GM18907 (cell line): ENCODE measurements around the gene ELMO3.

ENCODE experiments used
- ATAC-seq: cut with Tn5 transposase; IDR thresholded peaks from one replicate; pipeline ENCODE4 v1.9.1; 2021; ENCODE audit warnings: mild to moderate bottlenecking, moderate library complexity; ENCODE audit not compliant: unreplicated experiment

Gene ELMO3

DNA sequence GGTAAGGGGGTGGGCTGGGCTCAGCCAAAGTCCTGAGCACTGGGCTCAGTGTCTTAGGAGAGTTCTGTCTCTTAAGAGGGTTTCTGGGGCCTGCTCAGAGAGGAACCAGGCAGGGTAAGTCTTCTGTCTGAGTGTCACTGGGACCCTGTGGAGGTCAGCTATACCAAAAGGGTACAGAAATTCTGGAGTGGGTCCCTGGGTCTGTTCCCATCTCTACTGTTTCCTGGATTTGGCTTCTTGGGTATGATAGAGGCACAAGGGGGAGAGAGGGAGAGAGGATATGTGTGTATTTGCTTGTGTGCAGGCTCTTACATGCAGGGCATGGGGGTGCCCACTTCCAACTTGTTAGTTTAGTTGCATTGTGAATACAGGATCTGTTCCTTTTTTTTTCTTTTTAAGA lies 5.4 kb upstream of the ELMO3 start:
- ATAC-seq, result no peak

DNA sequence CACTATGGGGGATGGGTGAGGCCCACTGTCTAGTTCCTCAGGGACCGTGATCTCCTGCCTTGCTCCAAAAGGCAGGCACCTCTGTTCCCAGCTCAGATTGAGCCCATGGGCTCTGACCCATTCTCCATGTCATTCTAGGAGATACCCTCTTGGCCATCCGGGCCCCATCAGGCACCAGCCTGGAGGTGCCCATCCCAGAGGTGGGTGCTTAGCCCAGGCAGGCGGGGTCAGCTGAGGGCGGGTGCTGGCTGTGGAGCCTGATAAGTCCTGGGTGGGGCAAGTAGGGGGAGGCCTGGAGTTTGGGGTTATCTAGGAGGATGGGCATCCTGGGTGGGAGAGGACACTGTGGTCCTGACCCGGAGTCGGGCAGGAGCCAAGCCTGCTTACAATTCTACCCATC lies 4.7 kb upstream of the ELMO3 start:
- no peak for ATAC-seq

DNA sequence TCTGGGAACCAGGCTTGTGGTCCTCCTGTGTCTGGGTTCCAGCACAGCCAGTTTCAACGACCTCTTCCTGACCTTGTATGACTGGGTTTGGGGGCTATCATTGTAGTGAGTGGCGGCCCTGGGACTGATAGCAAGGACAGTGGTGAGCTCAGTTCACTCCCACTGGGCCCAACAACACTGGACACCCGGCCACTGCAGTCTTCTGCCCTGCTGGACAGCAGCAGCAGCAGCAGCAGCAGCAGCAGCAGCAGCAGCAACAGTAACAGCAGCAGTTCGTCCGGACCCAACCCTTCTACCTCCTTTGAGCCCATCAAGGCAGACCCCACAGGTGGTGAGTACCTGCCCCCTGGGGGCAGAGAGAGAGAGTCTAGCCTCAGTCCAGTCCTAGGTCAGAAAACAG lies 3.3 kb upstream of the ELMO3 start:
- ATAC-seq, result no peak

DNA sequence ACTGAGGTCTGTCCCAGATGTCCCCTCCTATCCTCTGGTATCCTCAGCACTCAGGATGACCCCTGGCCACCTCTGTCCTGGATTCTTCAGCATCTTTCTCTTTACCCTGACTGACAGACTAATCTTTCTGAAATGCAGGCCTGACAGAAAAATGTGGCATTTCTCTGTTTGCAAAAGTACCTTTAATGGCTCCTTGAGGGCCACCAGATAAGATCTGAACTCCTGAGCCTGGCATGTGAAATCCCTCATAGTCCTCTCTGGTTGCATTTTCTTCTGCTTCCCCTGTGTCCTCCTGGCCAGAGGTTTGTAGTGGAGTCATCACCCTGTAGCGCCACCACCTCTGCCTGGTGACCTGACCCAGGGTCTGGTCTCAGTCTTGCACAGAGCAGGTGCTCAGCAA lies 2.0 kb upstream of the ELMO3 start:
- ATAC-seq, result no peak

DNA sequence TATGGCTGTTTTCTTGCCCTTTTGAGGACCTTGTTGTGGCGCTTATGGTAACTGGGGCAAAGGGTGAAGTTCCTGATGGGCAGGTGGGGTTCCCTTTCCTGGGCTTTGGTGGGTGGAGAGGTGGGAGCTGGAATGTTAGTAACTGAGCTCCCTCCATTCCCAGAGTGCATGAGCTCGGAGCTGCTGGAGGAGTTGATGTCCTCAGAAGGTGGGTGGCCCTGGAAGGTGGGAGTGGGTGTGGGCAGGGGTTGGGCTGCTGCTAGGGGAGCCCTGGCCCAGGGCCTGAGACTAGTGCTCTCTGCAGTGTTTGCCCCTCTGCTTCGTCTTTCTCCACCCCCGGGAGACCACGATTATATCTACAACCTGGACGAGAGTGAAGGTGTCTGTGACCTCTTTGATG lies 1.2 kb upstream of the ELMO3 start:
- ATAC-seq, result no peak

DNA sequence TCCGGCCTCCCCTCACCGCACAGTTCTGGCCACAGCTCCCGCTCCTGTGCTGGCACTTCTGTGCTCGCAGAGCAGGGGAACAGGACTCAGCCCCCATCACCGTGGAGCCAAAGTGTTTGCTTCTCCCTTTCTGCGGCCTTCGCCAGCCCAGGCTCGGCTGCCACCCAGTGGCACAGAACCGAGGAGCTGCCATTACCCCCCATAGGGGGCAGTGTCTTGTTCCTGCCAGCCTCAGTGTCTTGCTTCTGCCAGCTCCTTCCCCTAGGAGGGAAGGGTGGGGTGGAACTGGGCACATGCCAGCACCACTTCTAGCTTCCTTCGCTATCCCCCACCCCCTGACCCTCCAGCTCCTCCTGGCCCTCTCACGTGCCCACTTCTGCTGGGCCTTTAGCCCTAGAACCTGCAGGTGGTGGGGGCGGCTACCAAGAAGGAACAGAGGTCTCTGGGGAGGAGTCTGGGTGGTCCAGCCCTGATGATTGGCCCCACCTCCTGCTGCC lies 645 bp upstream of the ELMO3 start:
- no peak for ATAC-seq

DNA sequence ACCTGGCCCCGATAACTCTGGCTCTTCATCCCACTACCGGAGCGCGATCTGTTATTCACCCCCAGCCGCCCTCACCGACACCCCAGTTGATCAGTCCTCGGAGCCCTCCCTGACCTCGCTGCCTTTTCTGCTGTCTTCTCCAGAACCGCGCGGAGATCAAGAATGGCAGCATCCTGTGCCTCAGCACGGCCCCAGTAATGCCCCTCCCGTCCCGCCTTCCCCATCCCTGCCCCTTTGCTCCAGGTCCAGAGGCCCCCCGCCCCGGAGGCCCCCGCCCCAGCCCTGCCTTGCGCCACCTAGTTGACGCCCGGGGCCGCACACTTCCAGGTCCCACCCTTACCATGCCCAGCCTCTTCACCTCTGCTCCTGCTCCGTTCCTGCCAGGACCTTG lies 872 bp downstream of the ELMO3 start:
- no peak for ATAC-seq

DNA sequence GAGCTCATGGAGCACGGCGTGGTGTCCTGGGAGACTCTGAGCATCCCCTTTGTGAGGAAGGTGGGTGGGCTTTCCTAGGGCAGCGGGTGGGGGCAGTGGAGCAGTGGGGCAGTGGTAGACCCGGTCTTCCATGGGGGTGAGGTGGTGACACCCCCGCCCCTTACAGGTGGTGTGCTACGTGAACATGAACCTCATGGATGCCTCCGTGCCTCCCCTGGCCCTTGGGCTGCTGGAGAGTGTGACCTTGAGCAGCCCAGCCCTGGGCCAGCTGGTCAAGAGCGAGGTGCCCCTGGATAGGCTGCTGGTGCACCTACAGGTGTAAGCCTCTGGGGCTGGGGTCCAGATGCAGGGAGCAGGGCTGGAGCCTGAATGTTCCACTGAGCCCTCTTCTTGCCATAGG lies 1.6 kb downstream of the ELMO3 start:
- ATAC-seq, result no peak

DNA sequence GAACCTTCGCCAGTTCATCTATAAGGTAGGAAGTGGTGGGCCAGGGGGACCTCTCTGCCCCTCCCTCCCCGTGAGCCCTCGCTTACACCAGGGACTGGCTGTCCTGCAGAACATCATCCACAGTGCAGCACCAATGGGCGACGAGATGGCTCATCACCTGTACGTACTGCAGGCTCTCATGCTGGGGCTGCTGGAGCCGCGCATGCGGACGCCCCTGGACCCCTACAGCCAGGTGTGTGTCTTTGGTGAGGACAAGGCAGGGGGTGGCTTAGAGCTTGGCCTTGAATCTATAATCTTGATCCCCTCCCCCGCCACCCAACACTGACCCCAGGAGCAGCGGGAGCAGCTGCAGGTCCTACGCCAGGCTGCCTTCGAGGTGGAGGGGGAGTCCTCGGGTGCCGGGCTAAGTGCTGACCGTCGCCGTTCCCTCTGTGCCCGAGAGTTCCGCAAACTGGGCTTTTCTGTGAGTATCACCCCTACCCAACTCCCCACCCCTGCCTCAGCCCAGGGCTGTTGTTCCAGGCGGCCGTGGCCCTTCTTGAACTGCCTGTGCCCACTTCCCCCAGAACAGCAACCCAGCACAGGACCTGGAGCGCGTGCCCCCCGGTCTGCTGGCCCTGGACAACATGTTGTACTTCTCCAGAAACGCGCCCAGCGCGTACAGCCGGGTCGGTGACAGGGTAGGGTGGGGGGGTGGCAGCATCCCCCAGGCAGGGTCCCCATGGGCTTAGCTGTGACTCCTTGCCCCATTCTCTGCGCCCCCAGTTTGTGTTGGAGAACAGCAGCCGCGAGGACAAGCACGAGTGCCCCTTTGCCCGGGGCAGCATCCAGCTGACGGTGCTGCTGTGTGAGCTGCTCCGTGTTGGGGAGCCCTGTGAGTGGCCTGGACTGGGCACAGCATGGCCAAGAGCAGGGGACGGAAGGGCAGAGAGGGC lies 2.7 kb downstream of the ELMO3 start:
- ATAC-seq, result no peak

DNA sequence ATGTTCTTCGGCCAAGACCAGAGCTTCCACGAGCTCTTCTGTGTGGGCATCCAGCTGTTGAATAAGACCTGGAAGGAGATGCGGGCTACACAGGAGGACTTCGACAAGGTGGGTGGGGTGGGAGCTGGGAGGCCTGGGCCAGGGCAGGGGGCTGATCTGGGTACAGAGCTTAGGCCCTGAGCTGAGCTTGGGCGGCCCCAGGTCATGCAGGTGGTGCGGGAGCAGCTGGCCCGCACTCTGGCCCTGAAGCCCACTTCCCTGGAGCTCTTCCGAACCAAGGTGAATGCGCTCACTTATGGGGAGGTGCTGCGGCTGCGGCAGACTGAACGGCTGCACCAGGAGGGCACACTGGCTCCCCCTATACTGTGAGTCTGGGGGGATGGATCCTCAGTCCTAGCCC lies 3.5 kb downstream of the ELMO3 start:
- ATAC-seq, result no peak

DNA sequence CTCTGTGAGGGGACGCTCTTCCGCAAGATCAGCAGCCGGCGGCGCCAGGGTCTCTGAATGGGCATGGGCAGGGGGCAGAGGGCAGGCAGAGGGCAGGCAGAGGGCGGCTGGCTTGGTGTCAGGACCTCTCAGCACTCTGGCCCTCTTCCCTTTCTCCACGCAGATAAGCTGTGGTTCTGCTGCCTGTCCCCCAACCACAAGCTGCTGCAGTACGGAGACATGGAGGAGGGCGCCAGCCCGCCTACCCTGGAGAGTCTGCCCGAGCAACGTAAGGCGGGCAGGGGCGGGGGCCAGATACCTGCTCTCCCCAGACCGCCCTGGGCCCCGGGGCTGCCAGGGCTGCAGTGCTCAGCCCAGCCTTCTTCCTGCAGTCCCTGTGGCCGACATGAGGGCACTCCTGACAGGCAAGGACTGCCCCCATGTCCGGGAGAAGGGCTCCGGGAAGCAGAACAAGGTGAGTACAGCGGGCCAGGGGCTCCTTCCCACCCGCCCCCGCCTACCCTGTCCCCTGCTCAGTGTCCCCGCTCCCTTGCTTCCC lies 4.1 kb downstream of the ELMO3 start:
- ATAC-seq, result no peak

DNA sequence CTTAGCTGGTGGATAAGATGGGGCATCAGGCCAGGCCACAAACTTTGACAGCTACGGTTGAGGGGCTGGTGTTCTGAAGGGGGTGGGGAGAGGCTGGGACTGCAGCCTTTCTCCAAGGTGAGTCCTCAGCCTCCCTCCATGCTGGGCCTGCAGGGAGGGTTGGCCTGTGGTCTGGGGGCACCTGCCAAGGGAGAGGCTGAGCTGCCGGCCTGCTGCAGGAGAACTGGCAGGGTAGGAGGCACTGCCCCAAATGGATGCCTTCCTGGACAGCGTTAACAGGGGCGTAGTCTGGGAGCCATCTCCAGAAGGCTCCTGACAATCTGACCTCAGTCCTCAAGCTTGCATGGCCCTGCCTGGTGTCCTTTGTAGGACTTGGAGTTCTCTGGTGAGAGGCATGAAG lies 5.1 kb downstream of the ELMO3 start:
- ATAC-seq, result no peak

DNA sequence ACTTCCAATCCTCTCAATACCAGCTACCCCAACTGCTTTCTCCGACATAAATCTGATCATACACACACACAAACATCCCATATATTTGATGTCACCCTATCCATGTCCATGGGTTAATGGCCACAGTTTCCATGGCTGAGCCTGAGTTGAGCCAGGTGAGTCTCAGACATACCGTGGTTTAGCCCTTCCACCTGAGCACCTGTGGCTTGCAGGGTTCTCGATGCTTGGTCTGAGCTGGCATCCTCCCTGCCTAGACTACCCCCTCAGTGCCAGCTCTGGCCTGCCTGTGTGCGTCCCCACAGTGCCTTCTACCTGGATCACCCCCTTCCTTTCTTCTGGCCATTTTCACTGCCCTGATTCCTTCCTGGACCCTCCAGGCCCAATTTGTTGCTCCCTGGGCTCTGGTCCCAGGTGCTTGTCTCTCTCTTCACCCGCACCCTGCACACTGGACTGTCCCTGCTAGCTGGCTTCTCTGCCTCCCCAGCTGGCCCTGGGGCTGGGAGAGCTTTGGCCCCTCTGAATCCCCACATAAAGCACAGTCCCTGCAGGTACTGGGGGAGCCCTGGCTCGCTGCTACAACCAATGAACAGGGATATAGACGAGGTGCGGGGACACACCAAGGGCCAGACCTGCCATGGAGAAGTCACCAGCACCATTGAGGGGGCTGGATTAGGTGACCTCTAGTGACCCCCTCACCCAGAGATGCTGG lies 7.4 kb downstream of the ELMO3 start:
- no peak for ATAC-seq

DNA sequence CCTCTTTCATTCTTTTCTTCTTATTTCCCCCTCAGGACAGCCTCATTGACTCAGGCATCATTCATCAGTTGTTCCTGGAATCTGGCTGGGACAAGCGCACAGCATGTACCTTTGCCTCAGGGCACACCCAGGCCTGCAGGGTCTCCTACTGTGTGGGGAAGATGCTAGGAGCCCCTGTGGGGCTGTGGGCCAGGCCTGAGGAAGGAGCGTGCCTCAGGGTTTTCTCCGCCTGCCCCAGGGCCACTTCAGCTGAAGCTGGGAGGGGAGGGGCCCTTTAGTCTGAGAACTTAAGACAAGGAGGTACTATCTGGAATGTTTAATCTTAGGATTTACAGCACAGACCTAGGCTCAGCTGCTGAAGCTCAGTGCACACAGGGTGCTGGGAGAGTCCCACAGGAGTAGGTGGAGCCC lies 7.9 kb downstream of the ELMO3 start:
- no peak for ATAC-seq

DNA sequence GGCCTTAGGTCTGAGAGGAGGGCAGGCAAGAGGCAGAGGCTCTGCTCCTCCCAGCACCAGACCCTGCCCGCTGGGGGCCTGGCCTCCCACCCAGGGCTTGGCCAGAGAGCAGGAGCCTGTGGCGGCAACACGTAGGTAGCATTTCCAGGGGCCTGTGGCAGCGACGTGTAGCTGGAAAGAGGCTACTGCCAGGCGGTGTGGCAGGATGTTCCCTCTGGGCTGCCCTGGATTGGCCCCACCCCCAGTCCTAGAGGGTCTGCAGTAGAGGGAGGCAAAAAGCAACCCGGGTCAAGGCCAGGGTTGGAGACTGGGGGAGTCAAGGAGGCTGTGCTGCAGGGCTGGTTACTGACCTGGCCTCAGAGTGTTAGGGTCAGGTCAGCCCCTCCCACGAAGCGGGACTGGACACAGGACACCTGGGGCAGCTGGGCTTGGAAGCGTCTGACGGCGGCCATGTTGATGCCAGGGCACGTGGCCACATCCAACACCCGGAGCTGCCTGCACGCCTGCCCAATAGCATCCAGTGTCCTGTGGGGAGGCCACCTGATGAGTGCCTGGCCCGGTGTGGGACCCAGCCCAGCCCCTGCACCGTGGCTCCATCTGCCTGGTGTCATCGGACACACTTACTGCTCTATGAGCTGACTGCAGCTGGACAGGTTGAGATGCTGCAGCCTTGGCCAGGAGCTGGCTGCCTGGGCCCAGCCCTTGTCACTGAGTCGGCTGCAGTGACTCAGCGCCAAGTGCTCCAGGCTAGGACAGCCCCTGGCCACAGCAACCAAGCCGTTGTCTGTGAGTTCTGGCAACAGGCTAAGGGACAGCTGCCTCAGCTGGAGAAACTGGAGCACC lies 8.5 kb downstream of the ELMO3 start:
- no peak for ATAC-seq

DNA sequence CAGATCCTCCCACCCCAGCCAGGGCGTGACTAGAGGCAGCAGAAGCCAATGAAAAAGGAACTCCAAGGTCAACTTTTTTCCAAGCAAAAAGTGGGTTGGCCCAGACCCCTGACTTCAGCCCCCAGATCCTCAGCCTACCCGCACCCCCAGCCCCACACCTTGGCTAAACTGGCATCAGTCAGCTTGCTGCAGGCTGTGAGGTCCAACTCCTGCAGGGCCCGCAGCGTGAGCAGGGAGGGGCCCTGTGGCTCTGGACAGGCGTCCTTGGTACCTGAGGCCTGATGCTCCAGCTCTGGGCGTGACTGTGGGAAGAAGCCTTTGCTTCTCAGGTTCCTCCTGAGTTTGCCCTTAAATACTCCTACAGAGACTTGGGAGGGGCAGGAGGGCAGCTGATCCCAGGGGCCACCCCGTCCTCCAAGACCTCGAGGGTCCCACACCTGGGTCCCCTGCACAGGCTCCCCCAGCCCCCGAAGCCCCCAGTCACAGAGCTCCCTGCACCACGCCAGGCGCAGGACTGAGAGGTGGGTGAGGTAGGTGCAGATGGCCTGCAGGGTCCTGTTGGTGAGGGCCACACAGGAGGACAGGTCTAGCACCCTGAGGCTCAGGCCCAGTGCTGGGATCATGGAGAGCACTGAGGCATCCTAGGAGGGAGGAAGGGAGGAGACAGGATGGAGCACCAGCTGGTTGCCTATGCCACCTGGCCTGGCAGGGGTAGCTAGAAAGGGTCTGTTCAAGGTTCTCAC lies 9.4 kb downstream of the ELMO3 start:
- ATAC-seq, result no peak

DNA sequence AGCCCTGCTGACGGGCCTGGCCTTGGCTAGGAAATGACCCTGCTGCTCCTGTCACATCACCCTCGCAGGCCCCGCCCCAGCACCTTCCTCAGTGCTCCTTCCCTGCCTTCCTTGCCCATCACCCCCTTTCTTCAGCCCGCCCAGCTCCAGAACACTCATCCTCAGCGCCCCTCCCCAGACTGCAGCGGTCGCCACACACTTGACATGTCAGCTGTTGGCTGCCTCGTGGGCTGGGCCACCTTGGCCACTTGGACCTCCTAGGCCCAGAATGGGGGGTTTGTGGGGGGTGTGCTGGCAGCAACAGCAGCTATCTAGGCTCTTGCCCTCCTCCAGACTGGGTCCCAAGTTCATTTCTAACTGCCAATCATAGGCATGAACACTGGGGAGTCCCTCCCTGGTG lies 10.6 kb downstream of the ELMO3 start:
- no peak for ATAC-seq

DNA sequence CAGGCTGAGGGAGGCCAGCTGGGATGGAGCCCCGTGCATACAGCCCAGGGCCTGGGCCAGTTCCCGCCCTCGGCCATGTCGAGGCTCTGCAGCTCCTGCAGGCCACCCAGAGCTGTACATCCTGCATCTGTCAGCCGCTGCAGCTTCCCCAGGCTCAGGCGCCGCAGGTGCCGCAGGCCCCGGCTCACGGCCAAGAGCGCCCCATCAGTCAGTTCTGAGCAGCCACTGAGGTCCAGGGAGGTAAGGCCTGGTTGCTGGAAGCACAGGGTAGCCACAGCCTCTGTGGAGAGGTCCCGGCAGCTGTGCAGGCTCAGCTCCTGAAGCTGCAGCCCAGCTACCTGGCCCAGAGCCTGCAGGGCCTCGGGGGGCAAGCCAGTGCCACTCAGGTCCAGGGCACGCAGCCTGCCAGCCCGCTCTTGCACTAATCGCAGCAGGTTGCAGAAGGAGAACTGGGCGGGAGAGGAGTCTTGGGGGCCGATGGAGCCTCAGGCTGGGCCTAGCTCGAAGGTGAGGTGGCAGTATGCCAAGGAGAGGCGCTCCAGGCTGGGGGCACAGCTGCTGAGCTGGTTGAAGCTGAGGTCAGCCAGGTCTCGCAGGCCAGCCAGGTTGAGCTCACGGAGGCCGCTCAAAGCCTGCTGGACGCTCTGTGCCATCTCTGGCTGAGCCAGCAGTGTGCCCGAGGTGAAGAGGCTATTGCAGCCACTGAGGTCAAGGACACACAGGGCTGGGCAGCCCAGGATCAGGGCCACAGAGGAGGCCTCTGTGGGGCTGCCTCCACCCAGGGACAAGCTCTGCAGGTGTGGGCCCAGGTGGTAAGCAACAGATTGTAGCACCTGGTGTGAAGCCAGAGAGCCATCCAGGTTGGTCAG lies 11.4 kb downstream of the ELMO3 start:
- no peak for ATAC-seq

DNA sequence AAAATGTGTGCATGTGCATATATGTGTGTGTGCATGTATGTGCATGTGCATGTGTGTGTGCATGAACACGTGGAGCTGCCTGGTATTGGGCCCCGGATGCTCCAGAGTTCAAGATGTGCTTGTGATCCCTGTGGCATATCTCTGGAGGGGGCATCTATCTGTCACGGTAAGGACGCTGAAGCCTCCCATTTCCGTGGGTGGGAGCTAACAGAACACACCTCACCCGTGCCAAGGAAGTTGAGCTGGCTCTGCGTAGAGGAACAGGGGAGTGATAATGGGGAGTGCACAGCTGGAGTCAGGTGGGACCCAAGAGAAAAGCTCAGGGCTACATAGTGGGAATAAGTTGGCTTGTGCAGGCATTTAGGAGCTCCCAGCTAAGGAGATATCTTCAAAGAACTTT lies 12.7 kb downstream of the ELMO3 start:
- ATAC-seq, result no peak
